ENCODE measurements around the gene SLC5A6. TPM values are rescaled to one million over a fixed set of nuclear protein-coding genes. Genes with fewer than 3 reads are reported as not detected.

SLC5A6 gene
- total and polyA plus RNA-seq, 2 of the 4 experiments (the other 2 are of a cell fraction): 28.8 to 34.2 TPM

GRCh38 chr2:27159271-27159670 lies 52.8 kb downstream of the SLC5A6 start:
- intact Hi-C loops (cut with micrococcal nuclease) (no loop called here), in situ Hi-C loops (cut with MboI; ENCODE audit: low sequenced_read_pairs) (no loop called here), dilution Hi-C loops (cut with HindIII; ENCODE audit: low sequenced_read_pairs, unreplicated experiment) (no loop called here)
- no peaks in the 10 kb centered on the region for H3K9me1 ChIP-seq (ENCODE audit: insufficient read depth, low read length)
- H4K20me1 ChIP-seq (ENCODE audit: insufficient read depth, low read length): no peaks in the 10 kb centered on the region; the same call in 1 of the 2 replicates
- WGBS, 2 experiments (ENCODE audit: extremely low coverage in 2 of 2, insufficient read length in 1 of 2): 67% methylated on average over 1 of the region's 6 CpGs; no CpG with 5 or more reads in 1 of the 2 experiments
- no peak overlapping the region for H2AK9ac ChIP-seq (replicated peaks; ENCODE audit: low read depth, low read length, poor library complexity)
- peaks cover 15% of the 10 kb centered on the region for H3K27me3 ChIP-seq (ENCODE audit: control insufficient read depth, insufficient read depth, low read length)
- H3K9ac ChIP-seq (ENCODE audit: low read depth, low read length): no peak overlapping the region
- H3K9me3 ChIP-seq (ENCODE audit: control insufficient read depth, insufficient read depth, low read length): no peaks in the 10 kb centered on the region
- ChIA-PET POLR2A (ENCODE audit: unreplicated experiment) (no interaction called here), CTCF (no interaction called here)
- H3K56ac ChIP-seq (ENCODE audit: extremely low read depth, insufficient read depth, low read length): no peak overlapping the region
- no peak overlapping the region for H2BK120ac ChIP-seq (ENCODE audit: low read depth, low read length)
- no peak overlapping the region for H3K14ac ChIP-seq (replicated peaks; ENCODE audit: low read depth, low read length)
- H4K8ac ChIP-seq (ENCODE audit: low read depth in 2 of 2, low read length in 2 of 2): no peak overlapping the region
- H2BK15ac ChIP-seq (ENCODE audit: low read depth, low read length): no peak overlapping the region
- H2AFZ ChIP-seq (replicated peaks; ENCODE audit: low read length, poor library complexity): no peak overlapping the region
- H2BK5ac ChIP-seq (ENCODE audit: low read depth, low read length, poor library complexity, severe bottlenecking): no peak overlapping the region
- H3K36me3 ChIP-seq (ENCODE audit: control insufficient read depth, insufficient read depth, low read length): no peaks in the 10 kb centered on the region
- H3K18ac ChIP-seq (ENCODE audit: low read depth, low read length): no peak overlapping the region
- TF ChIP-seq SMC3 (IDR thresholded peaks at IDR 0.05; ENCODE audit: low read depth, low read length) (no peak), RFX5 (IDR thresholded peaks at IDR 0.05; ENCODE audit: low read depth, low read length) (no peak), CEBPB (IDR thresholded peaks at IDR 0.05; ENCODE audit: low read depth, low read length) (no peak), USF2 (IDR thresholded peaks at IDR 0.05; ENCODE audit: low read depth, low read length) (no peak)
- no peaks in the 10 kb centered on the region for H3K79me1 ChIP-seq (ENCODE audit: low read depth in 1 of 2, low read length in 2 of 2)
- no peak overlapping the region for H3K23ac ChIP-seq (ENCODE audit: low read depth, low read length)
- no peak overlapping the region for H3K4ac ChIP-seq (ENCODE audit: low read depth, low read length)
- H2BK20ac ChIP-seq (ENCODE audit: low read depth, low read length): no peak overlapping the region
- H3K4me1 ChIP-seq (ENCODE audit: control insufficient read depth, insufficient read depth, low read length): no peaks in the 10 kb centered on the region
- ATAC-seq (ENCODE audit: low read depth) (no peak), DNase-seq (no peak)
- H2AK5ac ChIP-seq (ENCODE audit: low read depth, low read length): no peak overlapping the region
- H3K4me3 ChIP-seq (ENCODE audit: insufficient read depth, low read depth, low read length): no peak overlapping the region
- no peak overlapping the region for H4K5ac ChIP-seq (ENCODE audit: low read depth, low read length)
- no peak overlapping the region for H3K4me2 ChIP-seq (ENCODE audit: low read depth, low read length)
- no peak overlapping the region for H4K91ac ChIP-seq (ENCODE audit: insufficient read depth, low read depth, low read length)
- H3K27ac ChIP-seq (ENCODE audit: insufficient read depth, low read length): no peak overlapping the region
- no TSS peak for BruUV-seq (replicated peaks)

All from IMR-90 (cell line).